Stimulated activated CD8-positive, alpha-beta memory T cell treated with anti-CD3 and anti-CD28 coated beads, Interleukin-12 subunit alpha, Interleukin-12 subunit beta, amount 100 ng/mL, for 24 hours (primary cell): ENCODE data around the gene CDKN2D.
"Not testable (repeated sequence)": the region's sequence is repeated elsewhere in the genome, so short reads cannot be mapped to it uniquely, and the experiment has no call there.

Experiments
- DNase-seq: peaks from one replicate; pipeline ENCODE4 v3.0.0-alpha.2; 2020; ENCODE audit errors: extremely low read depth

Gene CDKN2D

GRCh38 chr19:10551698-10552301 lies 17.0 kb downstream of the CDKN2D start:
- no peak for DNase-seq

- not testable (repeated sequence) for DNase-seq
These were observed 17.8 kb downstream of the CDKN2D start for GRCh38 chr19:10551006-10551405.

- no peak for DNase-seq
These were observed 18.4 kb downstream of the CDKN2D start for GRCh38 chr19:10550336-10550735.

- no peak for DNase-seq
These were observed 19.0 kb downstream of the CDKN2D start for GRCh38 chr19:10549733-10550132.

- DNase-seq = no peak
These were observed 20.0 kb downstream of the CDKN2D start for GRCh38 chr19:10548746-10549276.

- DNase-seq = no peak
These were observed 22.0 kb downstream of the CDKN2D start for GRCh38 chr19:10546817-10547216.

- no peak for DNase-seq
These were observed 24.0 kb downstream of the CDKN2D start for GRCh38 chr19:10544753-10545251.

- no peak for DNase-seq
These were observed 24.5 kb downstream of the CDKN2D start for GRCh38 chr19:10544242-10544752.

GRCh38 chr19:10543420-10544241 lies 25.1 kb downstream of the CDKN2D start, which contains the start of gene ATG4D:
ATG4D (plus strand) TSS chr19:10543904; CDS start chr19:10544091, 187 bp downstream.
- peak; percentile 47 for DNase-seq

- no peak for DNase-seq
These were observed 25.7 kb downstream of the CDKN2D start for GRCh38 chr19:10543059-10543419.

- not testable (repeated sequence) for DNase-seq
These were observed 29.8 kb downstream of the CDKN2D start for GRCh38 chr19:10539016-10539415.

- DNase-seq = no peak
These were observed 30.4 kb downstream of the CDKN2D start for GRCh38 chr19:10538204-10538983.

GRCh38 chr19:10537668-10538067 lies 31.1 kb downstream of the CDKN2D start:
- DNase-seq = no peak

GRCh38 chr19:10535613-10536012 lies 33.2 kb downstream of the CDKN2D start:
- no peak for DNase-seq

- DNase-seq = no peak
These were observed 35.0 kb downstream of the CDKN2D start for GRCh38 chr19:10533646-10534386.

- DNase-seq = no peak
These were observed 36.3 kb downstream of the CDKN2D start for GRCh38 chr19:10532457-10532856.

GRCh38 chr19:10526887-10527286 lies 41.9 kb downstream of the CDKN2D start:
- DNase-seq = not testable (repeated sequence)

- DNase-seq = no peak
These were observed 43.1 kb downstream of the CDKN2D start for GRCh38 chr19:10525636-10526035.

GRCh38 chr19:10523135-10523636 lies 45.6 kb downstream of the CDKN2D start:
- no peak for DNase-seq

- no peak for DNase-seq
These were observed 47.2 kb downstream of the CDKN2D start for GRCh38 chr19:10521461-10522171.
